C4-2B (cell line): ENCODE data around the gene VPS45.
A peak's percentile ranks its signal among the peaks of the same experiment; 100 is the strongest.

Source experiments
- ZFX ChIP-seq: fragments of 450-650 bp; IDR thresholded peaks from 2 replicates; pipeline ENCODE4 v1.6.1; 2017
- TF ChIP-seq, protein P1 (sequence below): fragments of 450-650 bp; conservative IDR thresholded peaks from 2 replicates; pipeline ENCODE4 v1.5.1; 2017; ENCODE audit warnings: mild to moderate bottlenecking

GRCh38 chr1:150067184-150068108 lies at the start of gene VPS45:
- TF ChIP-seq, protein P1, sequence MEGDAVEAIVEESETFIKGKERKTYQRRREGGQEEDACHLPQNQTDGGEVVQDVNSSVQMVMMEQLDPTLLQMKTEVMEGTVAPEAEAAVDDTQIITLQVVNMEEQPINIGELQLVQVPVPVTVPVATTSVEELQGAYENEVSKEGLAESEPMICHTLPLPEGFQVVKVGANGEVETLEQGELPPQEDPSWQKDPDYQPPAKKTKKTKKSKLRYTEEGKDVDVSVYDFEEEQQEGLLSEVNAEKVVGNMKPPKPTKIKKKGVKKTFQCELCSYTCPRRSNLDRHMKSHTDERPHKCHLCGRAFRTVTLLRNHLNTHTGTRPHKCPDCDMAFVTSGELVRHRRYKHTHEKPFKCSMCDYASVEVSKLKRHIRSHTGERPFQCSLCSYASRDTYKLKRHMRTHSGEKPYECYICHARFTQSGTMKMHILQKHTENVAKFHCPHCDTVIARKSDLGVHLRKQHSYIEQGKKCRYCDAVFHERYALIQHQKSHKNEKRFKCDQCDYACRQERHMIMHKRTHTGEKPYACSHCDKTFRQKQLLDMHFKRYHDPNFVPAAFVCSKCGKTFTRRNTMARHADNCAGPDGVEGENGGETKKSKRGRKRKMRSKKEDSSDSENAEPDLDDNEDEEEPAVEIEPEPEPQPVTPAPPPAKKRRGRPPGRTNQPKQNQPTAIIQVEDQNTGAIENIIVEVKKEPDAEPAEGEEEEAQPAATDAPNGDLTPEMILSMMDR: no peak
- peak; percentile 90 for TF ChIP-seq ZFX
